Ascending aorta (tissue), 2 donors: Measurements from ENCODE around the gene NT5C1B. TPM values are rescaled to one million over a fixed set of nuclear protein-coding genes. Genes with fewer than 3 reads are reported as not detected.
A peak's percentile ranks its signal among the peaks of the same experiment; 100 is the strongest.

Experiments used
- DNase-seq, 2 donors: peaks; one replicate each; pipeline ENCODE4 v3.0.0-alpha.2; 2019; ENCODE audit warnings: low spot score in 2 of 2
- H3K27ac ChIP-seq, 2 donors: fragments of 200-600 bp; sonication (generic); one replicate each; pipeline ENCODE4 v1.5.1; 2016 to 2017; ENCODE audit warnings: mild to moderate bottlenecking in 1 of 2
- H3K27me3 ChIP-seq: fragments of 200-600 bp; sonication (generic); one replicate; pipeline ENCODE4 v1.5.1; 2017
- H3K36me3 ChIP-seq, 2 donors: fragments of 200-600 bp; sonication (generic); one replicate each; pipeline ENCODE4 v1.5.1; 2016
- H3K4me1 ChIP-seq, 2 donors: fragments of 200-600 bp; sonication (generic); one replicate each; pipeline ENCODE4 v1.5.1; 2016 to 2017; ENCODE audit warnings: mild to moderate bottlenecking in 1 of 2
- H3K4me3 ChIP-seq, 2 donors: fragments of 200-600 bp; sonication (generic); one replicate each; pipeline ENCODE4 v1.5.1; 2016 to 2017; ENCODE audit warnings: mild to moderate bottlenecking in 1 of 2
- H3K9me3 ChIP-seq, 2 donors: fragments of 200-600 bp; sonication (generic); one replicate each; pipeline ENCODE4 v1.5.1; 2016
- CTCF ChIP-seq, 3 experiments: fragments of 200-600 bp in 2 of 3; fragments of 450-650 bp in 1 of 3; sonication (generic) in 2 of 3; IDR thresholded peaks; one replicate each; pipeline ENCODE4 v1.5.1; 2016 to 2019; ENCODE audit warnings: antibody characterized with exemption in 3 of 3, mild to moderate bottlenecking in 1 of 3, moderate library complexity in 1 of 3
- intact Hi-C: fragments of 100-400 bp; cut with DNase I; formaldehyde crosslinking; loops from one replicate; pipeline ENCODE4 v1.15.1; 2023
- total RNA-seq: library from RNA; depleted of rRNA; stranded (reverse); fragments of >200 nt; gene quantifications from one replicate; pipeline ENCODE4 v1.1.0, GENCODE V29; 2016

NT5C1B gene
- total RNA-seq, 1 donor from 2014 or later, result not detected

- Histone ChIP-seq H3K27ac (no peak overlapping the region), H3K9me3 (no peaks in the 10 kb centered on the region), H3K27me3 (no peaks in the 10 kb centered on the region), H3K4me3 (no peak overlapping the region), H3K4me1 (peaks cover 0 to 24% of the 10 kb centered on the region in 2 donors), H3K36me3 (no peaks in the 10 kb centered on the region)
- intact Hi-C loops, result no loop called here
- no peak for DNase-seq
- TF ChIP-seq CTCF (IDR thresholded peaks at IDR 0.05), result no peak
These were observed 29.7 kb upstream of the NT5C1B start for GRCh38 chr2:18619091-18619490.

GRCh38 chr2:18614041-18614440 lies 24.7 kb upstream of the NT5C1B start:
- Histone ChIP-seq H3K27ac (peak overlapping the region; percentile 12 to 53), H3K4me1 (peaks cover 0 to 10% of the 10 kb centered on the region in 2 donors), H3K4me3 (no peak overlapping the region), H3K36me3 (no peaks in the 10 kb centered on the region), H3K27me3 (no peaks in the 10 kb centered on the region), H3K9me3 (no peaks in the 10 kb centered on the region)
- intact Hi-C loops, result loop anchor here (5.0 kb wide), 1 partner anchor 38 kb away; no protein-coding TSS in a partner anchor
- no peak for DNase-seq
- TF ChIP-seq CTCF (IDR thresholded peaks at IDR 0.05), result no peak

GRCh38 chr2:18612133-18612532 lies 22.8 kb upstream of the NT5C1B start:
- no peaks in the 10 kb centered on the region for H3K36me3 ChIP-seq
- H3K4me3 ChIP-seq, result no peak overlapping the region
- peak overlapping the region in 1 of 2 donors; percentile 7 for H3K27ac ChIP-seq
- H3K27me3 ChIP-seq, result no peaks in the 10 kb centered on the region
- no peak for DNase-seq
- no peaks in the 10 kb centered on the region for H3K9me3 ChIP-seq
- TF ChIP-seq CTCF (IDR thresholded peaks at IDR 0.05), result no peak
- H3K4me1 ChIP-seq, result peaks cover 0 to 10% of the 10 kb centered on the region in 2 donors
- intact Hi-C loops, result loop anchor here (5.0 kb wide), 1 partner anchor 40 kb away; no protein-coding TSS in a partner anchor

- Histone ChIP-seq H3K4me3 (no peak overlapping the region), H3K9me3 (no peaks in the 10 kb centered on the region), H3K27me3 (no peaks in the 10 kb centered on the region), H3K4me1 (peaks cover 0 to 10% of the 10 kb centered on the region in 2 donors), H3K36me3 (no peaks in the 10 kb centered on the region), H3K27ac (peak overlapping the region; percentile 7 to 44)
- intact Hi-C loops, result loop anchor here (5.0 kb wide), 1 partner anchor 41 kb away; no protein-coding TSS in a partner anchor
- TF ChIP-seq CTCF (IDR thresholded peaks at IDR 0.05), result no peak
- DNase-seq, result no peak
These were observed 22.2 kb upstream of the NT5C1B start for GRCh38 chr2:18611604-18612003.

GRCh38 chr2:18611184-18611583 lies 21.8 kb upstream of the NT5C1B start:
- no peak for TF ChIP-seq CTCF (IDR thresholded peaks at IDR 0.05)
- no peaks in the 10 kb centered on the region for H3K27me3 ChIP-seq
- DNase-seq, result no peak
- no peak overlapping the region for H3K4me3 ChIP-seq
- H3K36me3 ChIP-seq, result no peaks in the 10 kb centered on the region
- peak overlapping the region in 1 of 2 donors; percentile 44 for H3K27ac ChIP-seq
- intact Hi-C loops, result loop anchor here (5.0 kb wide), 1 partner anchor 41 kb away; no protein-coding TSS in a partner anchor
- H3K4me1 ChIP-seq, result peaks cover 0 to 10% of the 10 kb centered on the region in 2 donors
- H3K9me3 ChIP-seq, result no peaks in the 10 kb centered on the region

- DNase-seq, result no peak
- no peaks in the 10 kb centered on the region for H3K36me3 ChIP-seq
- peaks cover 0 to 10% of the 10 kb centered on the region in 2 donors for H3K4me1 ChIP-seq
- no peak for TF ChIP-seq CTCF (IDR thresholded peaks at IDR 0.05)
- H3K4me3 ChIP-seq, result no peak overlapping the region
- H3K27me3 ChIP-seq, result no peaks in the 10 kb centered on the region
- H3K9me3 ChIP-seq, result no peaks in the 10 kb centered on the region
- peak overlapping the region; percentile 23 to 44 for H3K27ac ChIP-seq
- intact Hi-C loops, result loop anchor here (5.0 kb wide), 1 partner anchor 42 kb away; no protein-coding TSS in a partner anchor
These were observed 21.3 kb upstream of the NT5C1B start for GRCh38 chr2:18610651-18611050.
